Measurements from ENCODE around the gene ARMC9. TPM values are rescaled to one million over a fixed set of nuclear protein-coding genes. Genes with fewer than 3 reads are reported as not detected.
"Not testable (repeated sequence)": the region's sequence is repeated elsewhere in the genome, so short reads cannot be mapped to it uniquely, and the experiment has no call there.

Gene ARMC9
- total RNA-seq, 3 donors from 2014 or later, result 3.3 to 6.4 (median 5.9) TPM

- H3K4me3 Mint-ChIP-seq, result no peak overlapping the region
Observed at GRCh38 chr2:231371430-231372054, 173.1 kb downstream of the ARMC9 start.

GRCh38 chr2:231372326-231372725 lies 173.9 kb downstream of the ARMC9 start:
- H3K36me3 Mint-ChIP-seq (ENCODE audit: insufficient read depth), result no peaks in the 10 kb centered on the region

More at GRCh38 chr2:231371430-231372054, 173.1 kb downstream of the ARMC9 start:
- no peak for ATAC-seq
- no peaks in the 10 kb centered on the region for H3K9me3 Mint-ChIP-seq
- H3K27me3 Mint-ChIP-seq (ENCODE audit: low read depth), result no peaks in the 10 kb centered on the region
- no peak for DNase-seq
- no peaks in the 10 kb centered on the region for H3K36me3 Mint-ChIP-seq (ENCODE audit: insufficient read depth)
- no peaks in the 10 kb centered on the region for H3K4me1 Mint-ChIP-seq (ENCODE audit: low read depth)

GRCh38 chr2:231373184-231373583 lies 174.8 kb downstream of the ARMC9 start:
- no peaks in the 10 kb centered on the region for H3K4me1 Mint-ChIP-seq (ENCODE audit: low read depth)
- peaks cover 3% of the 10 kb centered on the region for H3K27me3 Mint-ChIP-seq (ENCODE audit: low read depth)
- H3K9me3 Mint-ChIP-seq, result no peaks in the 10 kb centered on the region
- ATAC-seq, result no peak
- no peak for DNase-seq
- H3K4me3 Mint-ChIP-seq, result no peak overlapping the region
- no peaks in the 10 kb centered on the region for H3K36me3 Mint-ChIP-seq (ENCODE audit: insufficient read depth)

More at GRCh38 chr2:231372326-231372725, 173.9 kb downstream of the ARMC9 start:
- Mint-ChIP-seq H3K27me3 (ENCODE audit: low read depth) (peaks cover 3% of the 10 kb centered on the region), H3K4me1 (ENCODE audit: low read depth) (no peaks in the 10 kb centered on the region), H3K4me3 (no peak overlapping the region), H3K9me3 (no peaks in the 10 kb centered on the region)
- no peak for DNase-seq
- ATAC-seq, result no peak

- ATAC-seq, result no peak
- Mint-ChIP-seq H3K9me3 (no peaks in the 10 kb centered on the region), H3K36me3 (ENCODE audit: insufficient read depth) (no peaks in the 10 kb centered on the region), H3K27me3 (ENCODE audit: low read depth) (peaks cover 3% of the 10 kb centered on the region), H3K4me1 (ENCODE audit: low read depth) (no peaks in the 10 kb centered on the region), H3K4me3 (no peak overlapping the region)
- DNase-seq, result no peak
Observed at GRCh38 chr2:231373786-231374349, 175.4 kb downstream of the ARMC9 start.

- H3K27me3 Mint-ChIP-seq (ENCODE audit: low read depth), result peaks cover 3% of the 10 kb centered on the region
- no peaks in the 10 kb centered on the region for H3K36me3 Mint-ChIP-seq (ENCODE audit: insufficient read depth)
- DNase-seq (no peak), ATAC-seq (no peak)
- no peaks in the 10 kb centered on the region for H3K4me1 Mint-ChIP-seq (ENCODE audit: low read depth)
- H3K9me3 Mint-ChIP-seq, result no peaks in the 10 kb centered on the region
- no peak overlapping the region for H3K4me3 Mint-ChIP-seq
Observed at GRCh38 chr2:231374771-231375170, 176.3 kb downstream of the ARMC9 start.

GRCh38 chr2:231375994-231376615 lies 177.7 kb downstream of the ARMC9 start:
- H3K4me1 Mint-ChIP-seq (ENCODE audit: low read depth); H3K36me3 Mint-ChIP-seq (ENCODE audit: insufficient read depth); H3K27me3 Mint-ChIP-seq (ENCODE audit: low read depth); H3K9me3 Mint-ChIP-seq; H3K4me3 Mint-ChIP-seq; ATAC-seq; DNase-seq: not testable (repeated sequence)

- Mint-ChIP-seq H3K9me3 (no peaks in the 10 kb centered on the region), H3K4me3 (no peak overlapping the region), H3K4me1 (ENCODE audit: low read depth) (no peaks in the 10 kb centered on the region), H3K27me3 (ENCODE audit: low read depth) (peaks cover 3% of the 10 kb centered on the region), H3K36me3 (ENCODE audit: insufficient read depth) (no peaks in the 10 kb centered on the region)
- no peak for DNase-seq
- no peak for ATAC-seq
Observed at GRCh38 chr2:231376857-231377256, 178.4 kb downstream of the ARMC9 start.

GRCh38 chr2:231378026-231378722 lies 179.7 kb downstream of the ARMC9 start:
- DNase-seq, result no peak
- no peak for ATAC-seq
- Mint-ChIP-seq H3K4me1 (ENCODE audit: low read depth) (no peaks in the 10 kb centered on the region), H3K9me3 (no peaks in the 10 kb centered on the region), H3K4me3 (no peak overlapping the region), H3K36me3 (ENCODE audit: insufficient read depth) (no peaks in the 10 kb centered on the region), H3K27me3 (ENCODE audit: low read depth) (peaks cover 3% of the 10 kb centered on the region)

GRCh38 chr2:231379266-231380215 lies 181.1 kb downstream of the ARMC9 start:
- no peaks in the 10 kb centered on the region for H3K36me3 Mint-ChIP-seq (ENCODE audit: insufficient read depth)

GRCh38 chr2:231380307-231380706 lies 181.9 kb downstream of the ARMC9 start:
- H3K4me1 Mint-ChIP-seq (ENCODE audit: low read depth), result no peaks in the 10 kb centered on the region
- DNase-seq, result no peak
- H3K27me3 Mint-ChIP-seq (ENCODE audit: low read depth), result peaks cover 3% of the 10 kb centered on the region
- no peak for ATAC-seq
- H3K4me3 Mint-ChIP-seq, result no peak overlapping the region
- peaks cover 7% of the 10 kb centered on the region for H3K9me3 Mint-ChIP-seq
- no peaks in the 10 kb centered on the region for H3K36me3 Mint-ChIP-seq (ENCODE audit: insufficient read depth)

More at GRCh38 chr2:231379266-231380215, 181.1 kb downstream of the ARMC9 start:
- Mint-ChIP-seq H3K9me3 (no peaks in the 10 kb centered on the region), H3K27me3 (ENCODE audit: low read depth) (peaks cover 3% of the 10 kb centered on the region), H3K4me3 (no peak overlapping the region), H3K4me1 (ENCODE audit: low read depth) (no peaks in the 10 kb centered on the region)
- ATAC-seq, result no peak
- DNase-seq, result no peak

GRCh38 chr2:231380991-231381847 lies 182.8 kb downstream of the ARMC9 start:
- Mint-ChIP-seq H3K4me1 (ENCODE audit: low read depth) (no peaks in the 10 kb centered on the region), H3K9me3 (peaks cover 9% of the 10 kb centered on the region), H3K27me3 (ENCODE audit: low read depth) (peaks cover 3% of the 10 kb centered on the region), H3K36me3 (ENCODE audit: insufficient read depth) (no peaks in the 10 kb centered on the region), H3K4me3 (no peak overlapping the region)
- DNase-seq, result no peak
- ATAC-seq, result no peak

- H3K27me3 Mint-ChIP-seq (ENCODE audit: low read depth), result peaks cover 1% of the 10 kb centered on the region
- DNase-seq (no peak), ATAC-seq (peak in 1 of 2 donors; percentile 14)
- no peaks in the 10 kb centered on the region for H3K36me3 Mint-ChIP-seq (ENCODE audit: insufficient read depth)
- H3K9me3 Mint-ChIP-seq, result peaks cover 9% of the 10 kb centered on the region
- no peak overlapping the region for H3K4me3 Mint-ChIP-seq
- H3K4me1 Mint-ChIP-seq (ENCODE audit: low read depth), result no peaks in the 10 kb centered on the region
Observed at GRCh38 chr2:231382116-231382515, 183.7 kb downstream of the ARMC9 start.
